SK-N-SH (cell line): ENCODE results near the gene WDR62. TPM values are rescaled to one million over a fixed set of nuclear protein-coding genes. Genes with fewer than 3 reads are reported as not detected.

Experiments
- CTCF ChIA-PET: fragments of 300-600, 350-600 bp; formaldehyde crosslinking; extraction: SDS; loops from one replicate; lab custom pipeline; 2021; lab: Yijun Ruan, JAX
- POLR2A ChIA-PET: fragments of 350-600 bp; sonication (Branson Sonifier 250); formaldehyde crosslinking; extraction: SDS; loops from one replicate; lab custom pipeline; 2020; ENCODE audit warnings: antibody characterized with exemption, inconsistent platforms; lab: Yijun Ruan, JAX
- DNase-seq: peaks from one replicate; pipeline ENCODE4 v3.0.0; 2012
- H2AFZ ChIP-seq: fragments of 200-600 bp; sonication (generic); 2 replicates; pipeline ENCODE4 v1.8.1; 2016; ENCODE audit warnings: antibody characterized with exemption, mild to moderate bottlenecking, low read depth
- H3F3A ChIP-seq: fragments of 200-600 bp; sonication (generic); replicated peaks from 2 replicates; pipeline ENCODE3; 2016; ENCODE audit warnings: antibody characterized with exemption, mild to moderate bottlenecking; ENCODE audit not compliant: insufficient read depth
- H3K27ac ChIP-seq, 2 experiments: fragments of 200-500 bp in 1 of 2; fragments of 200-600 bp in 1 of 2; sonication (Bioruptor generic) in 1 of 2; sonication (generic), shearing (Covaris generic) in 1 of 2; 2 replicates each; pipeline versions ENCODE4 v1.5.1 to v1.6.1; 2014 to 2016; ENCODE audit warnings: low read depth in 2 of 2, inconsistent platforms in 1 of 2, low read length in 1 of 2, mild to moderate bottlenecking in 1 of 2, mixed read lengths in 1 of 2
- H3K27me3 ChIP-seq: fragments of 200-600 bp; sonication (generic), shearing (Covaris generic); 2 replicates; pipeline ENCODE4 v1.6.1; 2016; ENCODE audit warnings: mixed run types; ENCODE audit not compliant: insufficient read depth
- H3K36me3 ChIP-seq, 2 experiments: fragments of 200-500 bp in 1 of 2; fragments of 200-600 bp in 1 of 2; sonication (Bioruptor generic) in 1 of 2; sonication (generic) in 1 of 2; replicated peaks in 1 of 2; 2 replicates each; pipeline versions ENCODE3 to v1.5.1; 2014 to 2016; ENCODE audit warnings: low read length in 1 of 2, mild to moderate bottlenecking in 1 of 2; ENCODE audit not compliant: insufficient read depth in 2 of 2, control insufficient read depth in 1 of 2
- H3K4me1 ChIP-seq, 2 experiments: fragments of 200-500 bp in 1 of 2; fragments of 200-600 bp in 1 of 2; sonication (Bioruptor generic) in 1 of 2; sonication (generic), shearing (Covaris generic) in 1 of 2; 2 replicates each; pipeline versions ENCODE4 v1.5.1 to v1.6.1; 2014 to 2016; ENCODE audit warnings: low read depth in 1 of 2, low read length in 1 of 2, mixed run types in 1 of 2; ENCODE audit not compliant: insufficient read depth in 2 of 2, control insufficient read depth in 1 of 2
- H3K4me2 ChIP-seq: fragments of 200-600 bp; sonication (generic), shearing (Covaris generic); 2 replicates; pipeline ENCODE4 v1.6.1; 2017; ENCODE audit warnings: mixed run types
- H3K4me3 ChIP-seq, 2 experiments: fragments of 200-500 bp in 1 of 2; fragments of 200-600 bp in 1 of 2; sonication (Bioruptor generic) in 1 of 2; sonication (generic), shearing (Covaris generic) in 1 of 2; 2 replicates each; pipeline versions ENCODE4 v1.5.1 to v1.8.1; 2014 to 2016; ENCODE audit warnings: low read depth in 2 of 2, inconsistent platforms in 1 of 2, low read length in 1 of 2, mild to moderate bottlenecking in 1 of 2, mixed read lengths in 1 of 2, moderate library complexity in 1 of 2
- H3K79me2 ChIP-seq: fragments of 200-600 bp; sonication (generic); 2 replicates; pipeline ENCODE4 v1.8.1; 2017; ENCODE audit warnings: mild to moderate bottlenecking; ENCODE audit not compliant: insufficient read depth
- H3K9ac ChIP-seq: fragments of 200-600 bp; sonication (generic); 2 replicates; pipeline ENCODE4 v1.6.1; 2017; ENCODE audit warnings: mixed run types
- H3K9me2 ChIP-seq: fragments of 200-600 bp; sonication (generic); 2 replicates; pipeline ENCODE4 v1.6.1; 2017; ENCODE audit warnings: mixed run types
- H3K9me3 ChIP-seq: fragments of 200-600 bp; sonication (generic); 2 replicates; pipeline ENCODE4 v1.6.1; 2017; ENCODE audit warnings: mixed run types, mild to moderate bottlenecking, moderate library complexity
- H4K20me1 ChIP-seq: fragments of 200-600 bp; sonication (generic); 2 replicates; pipeline ENCODE4 v1.6.1; 2017; ENCODE audit warnings: mild to moderate bottlenecking, mixed run types; ENCODE audit not compliant: insufficient read depth
- CHD2 ChIP-seq: fragments of 150-350 bp; IDR thresholded peaks from 2 replicates; pipeline ENCODE4 v1.6.1; 2018; ENCODE audit warnings: low read length; ENCODE audit not compliant: partially characterized antibody
- EP300 ChIP-seq, 2 experiments: IDR thresholded peaks; 2 replicates each; pipeline versions ENCODE4 v1.4.0 to v1.6.1; 2012; ENCODE audit warnings: borderline replicate concordance in 1 of 2, low read depth in 1 of 2, low read length in 1 of 2
- EZH2phosphoT487 ChIP-seq: fragments of 200-600 bp; sonication (generic); IDR thresholded peaks from 2 replicates; pipeline ENCODE4 v1.6.1; 2017; ENCODE audit warnings: low read depth, mixed run types, mild to moderate bottlenecking, antibody characterized with exemption, moderate library complexity, borderline replicate concordance
- GATA2 ChIP-seq: sonication (generic); formaldehyde crosslinking; IDR thresholded peaks from 2 replicates; pipeline ENCODE4 v1.5.0; 2020; ENCODE audit warnings: mild to moderate bottlenecking, missing genetic modification reagents
- JUND ChIP-seq: IDR thresholded peaks from 2 replicates; pipeline ENCODE4 v1.4.0; 2012
- MAX ChIP-seq: IDR thresholded peaks from 2 replicates; pipeline ENCODE4 v1.4.0; 2012; ENCODE audit warnings: low read depth
- MEF2A ChIP-seq: IDR thresholded peaks from 2 replicates; pipeline ENCODE4 v1.4.0; 2012; ENCODE audit warnings: low read depth, borderline replicate concordance
- MXI1 ChIP-seq: IDR thresholded peaks from 2 replicates; pipeline ENCODE4 v1.6.1; 2012; ENCODE audit warnings: mild to moderate bottlenecking, low read depth, low read length, improper control_type of control experiment
- NFIC ChIP-seq: IDR thresholded peaks from 2 replicates; pipeline ENCODE4 v1.4.0; 2012; ENCODE audit warnings: borderline replicate concordance
- NRF1 ChIP-seq: IDR thresholded peaks from 2 replicates; pipeline ENCODE4 v1.6.1; 2012; ENCODE audit warnings: low read depth, mild to moderate bottlenecking, low read length
- POLR2AphosphoS5 ChIP-seq: IDR thresholded peaks from 2 replicates; pipeline ENCODE4 v1.6.1; 2012; ENCODE audit warnings: low read depth, low read length
- RFX5 ChIP-seq: IDR thresholded peaks from 2 replicates; pipeline ENCODE4 v1.6.1; 2012; ENCODE audit warnings: mild to moderate bottlenecking, improper control_type of control experiment, low read length
- SIN3A ChIP-seq: IDR thresholded peaks from 2 replicates; pipeline ENCODE4 v1.6.1; 2012; ENCODE audit warnings: low read depth, mild to moderate bottlenecking, low read length, moderate library complexity, borderline replicate concordance
- ZBTB33 ChIP-seq: IDR thresholded peaks from 2 replicates; pipeline ENCODE4 v1.4.0; 2012; ENCODE audit warnings: low read depth, borderline replicate concordance
- WGBS: methylation state at CpG from one replicate; pipeline ENCODE4 v1.1.6; 2017; ENCODE audit warnings: low lambda C conversion rate; 5-methylcytosine and 5-hydroxymethylcytosine counted together
- polyA plus RNA-seq, 3 experiments: library from polyadenylated mRNA; depleted of rRNA; stranded (reverse); fragments of >200 nt; gene quantifications; 2 replicates each; pipeline ENCODE4 v1.2.3, GENCODE V29; 2012

Gene WDR62
- polyA plus RNA-seq, 1 of the 3 experiments (the other 2 are of a cell fraction), result 5.3 TPM

GRCh38 chr19:36101550-36102327 lies 47.0 kb downstream of the WDR62 start:
- Histone ChIP-seq H3K4me2 (no peak overlapping the region), H2AFZ (no peak overlapping the region), H3K9ac (no peak overlapping the region), H3K36me3 (peaks cover 3 to 5% of the 10 kb centered on the region in 2 experiments), H4K20me1 (no peaks in the 10 kb centered on the region), H3K27me3 (no peaks in the 10 kb centered on the region), H3K4me3 (no peak overlapping the region), H3K27ac (no peak overlapping the region), H3K9me2 (no peaks in the 10 kb centered on the region), H3F3A (no peaks in the 10 kb centered on the region), H3K79me2 (no peaks in the 10 kb centered on the region), H3K9me3 (no peaks in the 10 kb centered on the region), H3K4me1 (no peaks in the 10 kb centered on the region)
- POLR2A ChIA-PET, result no interaction called here
- no peak for TF ChIP-seq RFX5
- no peak for TF ChIP-seq EZH2phosphoT487
- TF ChIP-seq ZBTB33, result no peak
- no peak for TF ChIP-seq MAX
- TF ChIP-seq GATA2, result no peak
- TF ChIP-seq NFIC, result no peak
- TF ChIP-seq NRF1, result no peak
- TF ChIP-seq POLR2AphosphoS5, result no peak
- WGBS, result 94% methylated on average over 24 of the region's 27 CpGs
- no peak for DNase-seq
- CTCF ChIA-PET, result no interaction called here

GRCh38 chr19:36103040-36103626 lies 48.4 kb downstream of the WDR62 start:
- POLR2A ChIA-PET, result interaction anchor here (1.4 kb wide), 1 partner anchor 12 kb away, joined by 4 read pairs; the partner anchor contains the start of genes POLR2I and TBCB
- H3K27me3 ChIP-seq, result no peaks in the 10 kb centered on the region
- TF ChIP-seq NFIC (no peak), CHD2 (no peak), SIN3A (no peak), NRF1 (no peak), GATA2 (no peak), EP300 (IDR thresholded peaks at IDR 0.05; ENCODE audit: borderline replicate concordance in 1 of 2, low read depth in 1 of 2, low read length in 1 of 2) (no peak), MEF2A (no peak), MXI1 (no peak), JUND (no peak), ZBTB33 (no peak)
- TF ChIP-seq, all 33 proteins: peak for 0
- no peaks in the 10 kb centered on the region for H3K79me2 ChIP-seq
- no peak overlapping the region for H3K4me2 ChIP-seq
- H3K4me1 ChIP-seq, result no peaks in the 10 kb centered on the region
- H3K4me3 ChIP-seq, result no peak overlapping the region
- H4K20me1 ChIP-seq, result no peaks in the 10 kb centered on the region
- no peaks in the 10 kb centered on the region for H3K9me3 ChIP-seq
- H3K36me3 ChIP-seq, result peaks cover 5 to 6% of the 10 kb centered on the region in 2 experiments
- CTCF ChIA-PET, result interaction anchor here (0.8 kb wide), 1 partner anchor 31 kb away, joined by 3 read pairs; no protein-coding TSS in a partner anchor
- 92% methylated on average over 10 of the region's 24 CpGs for WGBS
- H3K9me2 ChIP-seq, result no peaks in the 10 kb centered on the region
- no peak overlapping the region for H3K27ac ChIP-seq
- no peak overlapping the region for H3K9ac ChIP-seq
- H2AFZ ChIP-seq, result no peak overlapping the region
- DNase-seq, result no peak
- no peaks in the 10 kb centered on the region for H3F3A ChIP-seq
